MM.1S (cell line): ENCODE data around the gene ESYT1.

Experiments used
- CTCF ChIP-seq: fragments of 300-600 bp; sonication (generic); IDR thresholded peaks from 2 replicates; pipeline ENCODE4 v1.5.1; 2016; ENCODE audit warnings: antibody characterized with exemption, low read length, mixed read lengths
- EZH2 ChIP-seq: fragments of 300-600 bp; sonication (generic); optimal IDR thresholded peaks from 2 replicates; pipeline ENCODE3; 2017; ENCODE audit warnings: low read depth, mild to moderate bottlenecking, antibody characterized with exemption, low read length, mixed read lengths
- EZH2phosphoT487 ChIP-seq: fragments of 300-600 bp; sonication (generic); IDR thresholded peaks from 2 replicates; pipeline ENCODE4 v1.6.1; 2018; ENCODE audit warnings: antibody characterized with exemption, low read length

GRCh38 chr12:56101045-56101444 lies 27.0 kb upstream of the ESYT1 start:
- TF ChIP-seq CTCF (no peak), EZH2 (no peak), EZH2phosphoT487 (no peak)
